ENCODE results near the gene RBM4. TPM values are rescaled to one million over a fixed set of nuclear protein-coding genes. Genes with fewer than 3 reads are reported as not detected.

The RBM4 gene
- total and polyA plus RNA-seq, 2 of the 13 experiments (the other 11 are each of a cell fraction or from before 2014, with no cell fraction given), result 126 to 136 TPM

DNA sequence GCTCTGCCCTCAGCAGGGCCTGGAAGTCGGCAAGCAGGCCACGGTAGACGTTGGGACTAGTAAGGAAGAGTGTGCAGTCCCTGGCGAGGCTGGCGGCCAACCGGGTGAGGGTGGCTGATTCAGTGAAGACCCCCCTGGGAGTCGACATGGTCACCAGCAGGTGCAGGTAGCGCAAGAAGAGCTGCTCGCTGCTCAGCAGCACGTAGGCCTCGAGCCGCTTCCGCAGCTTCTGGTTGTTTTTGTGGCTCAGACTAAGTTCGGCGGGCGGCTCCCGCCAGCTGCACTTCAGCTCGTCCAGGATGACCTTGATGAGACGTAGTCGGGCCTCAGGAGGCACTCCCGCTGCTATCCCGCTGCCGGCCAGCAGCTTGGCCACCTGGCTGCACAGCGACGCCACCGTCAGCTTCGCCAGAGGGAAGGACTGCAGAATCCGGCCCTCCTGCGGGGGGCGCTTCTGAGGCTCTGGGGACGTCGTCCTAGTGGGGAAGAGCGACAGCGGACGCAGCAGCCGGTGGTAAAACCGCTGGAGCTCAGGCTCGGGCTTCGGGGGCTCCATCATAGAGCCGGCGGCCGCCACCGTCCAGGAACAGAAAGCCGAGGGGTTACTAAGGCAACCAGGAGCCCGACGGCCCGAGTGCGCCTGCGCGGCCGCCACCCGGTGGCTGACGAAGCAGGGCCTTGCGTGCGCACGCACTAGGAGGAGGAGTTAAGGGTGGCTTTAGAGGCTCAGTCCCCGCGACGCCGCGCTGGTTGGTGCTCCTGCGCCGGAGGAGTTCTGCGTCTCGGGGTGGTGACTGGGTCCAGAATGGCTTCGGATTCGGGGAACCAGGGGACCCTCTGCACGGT lies 45.8 kb upstream of the RBM4 start, which contains the start of the genes CCDC87 and CCS (continued):
- TF ChIP-seq ZNF501 (CRISPR knock-in tag; IDR thresholded peaks at IDR 0.05) (peak; percentile 95), ZNF274 (CRISPR knock-in tag; IDR thresholded peaks at IDR 0.05) (0 out of 2 replicates have a peak, but pooled peaks have one; percentile 11), ZNF547 (CRISPR knock-in tag; IDR thresholded peaks at IDR 0.05) (peak; percentile 60), ZBTB21 (CRISPR knock-in tag; IDR thresholded peaks at IDR 0.05) (no peak; the same call in 1 of the 2 replicates), IRX3 (CRISPR knock-in tag; IDR thresholded peaks at IDR 0.05; ENCODE audit: borderline replicate concordance, low read depth) (0 out of 2 replicates have a peak, but pooled peaks have one; percentile 85), SNAPC2 (CRISPR knock-in tag; IDR thresholded peaks at IDR 0.05) (peak; percentile 59; the same call in 1 of the 2 replicates), IRF2 (CRISPR knock-in tag; IDR thresholded peaks at IDR 0.05) (peak; percentile 75), ZNF598 (CRISPR knock-in tag; IDR thresholded peaks at IDR 0.05; ENCODE audit: borderline replicate concordance) (peak; percentile 70; the same call in 1 of the 2 replicates), ZNF839 (CRISPR knock-in tag; IDR thresholded peaks at IDR 0.05; ENCODE audit: borderline replicate concordance) (no peak), ARHGAP35 (CRISPR knock-in tag; IDR thresholded peaks at IDR 0.05; ENCODE audit: borderline replicate concordance) (peak; percentile 58; the same call in 1 of the 2 replicates), ZNF563 (CRISPR knock-in tag; IDR thresholded peaks at IDR 0.05) (peak; percentile 95), NAIF1 (CRISPR knock-in tag; IDR thresholded peaks at IDR 0.05; ENCODE audit: borderline replicate concordance) (peak; percentile 80; the same call in 1 of the 2 replicates), SPEN (CRISPR knock-in tag; IDR thresholded peaks at IDR 0.05; ENCODE audit: low read depth) (peak; percentile 59; the same call in 1 of the 2 replicates), RFX1 (IDR thresholded peaks at IDR 0.05) (peak; percentile 91), MBD4 (IDR thresholded peaks at IDR 0.05; ENCODE audit: borderline replicate concordance, low read length) (no peak), ZNF367 (CRISPR knock-in tag; IDR thresholded peaks at IDR 0.05; ENCODE audit: borderline replicate concordance) (no peak), JUN (CRISPR knock-in tag; IDR thresholded peaks at IDR 0.05) (0 out of 2 replicates have a peak, but pooled peaks have one; percentile 13), ZNF7 (CRISPR knock-in tag; IDR thresholded peaks at IDR 0.05) (no peak), EZH2 (conservative IDR thresholded peaks at IDR 0.05; ENCODE audit: low read depth, low read length) (no peak), FOXK2 (IDR thresholded peaks at IDR 0.05) (no peak), ETV6 (CRISPR knock-in tag; conservative IDR thresholded peaks at IDR 0.05) (no peak; the same call in 1 of the 2 replicates)
- TF ChIP-seq, protein P1, sequence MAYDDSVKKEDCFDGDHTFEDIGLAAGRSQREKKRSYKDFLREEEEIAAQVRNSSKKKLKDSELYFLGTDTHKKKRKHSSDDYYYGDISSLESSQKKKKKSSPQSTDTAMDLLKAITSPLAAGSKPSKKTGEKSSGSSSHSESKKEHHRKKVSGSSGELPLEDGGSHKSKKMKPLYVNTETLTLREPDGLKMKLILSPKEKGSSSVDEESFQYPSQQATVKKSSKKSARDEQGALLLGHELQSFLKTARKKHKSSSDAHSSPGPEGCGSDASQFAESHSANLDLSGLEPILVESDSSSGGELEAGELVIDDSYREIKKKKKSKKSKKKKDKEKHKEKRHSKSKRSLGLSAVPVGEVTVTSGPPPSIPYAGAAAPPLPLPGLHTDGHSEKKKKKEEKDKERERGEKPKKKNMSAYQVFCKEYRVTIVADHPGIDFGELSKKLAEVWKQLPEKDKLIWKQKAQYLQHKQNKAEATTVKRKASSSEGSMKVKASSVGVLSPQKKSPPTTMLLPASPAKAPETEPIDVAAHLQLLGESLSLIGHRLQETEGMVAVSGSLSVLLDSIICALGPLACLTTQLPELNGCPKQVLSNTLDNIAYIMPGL (CRISPR knock-in tag; IDR thresholded peaks at IDR 0.05; ENCODE audit: borderline replicate concordance in 1 of 2, low read depth in 1 of 2), result peak; percentile 84 to 90
- TF ChIP-seq, protein P2, sequence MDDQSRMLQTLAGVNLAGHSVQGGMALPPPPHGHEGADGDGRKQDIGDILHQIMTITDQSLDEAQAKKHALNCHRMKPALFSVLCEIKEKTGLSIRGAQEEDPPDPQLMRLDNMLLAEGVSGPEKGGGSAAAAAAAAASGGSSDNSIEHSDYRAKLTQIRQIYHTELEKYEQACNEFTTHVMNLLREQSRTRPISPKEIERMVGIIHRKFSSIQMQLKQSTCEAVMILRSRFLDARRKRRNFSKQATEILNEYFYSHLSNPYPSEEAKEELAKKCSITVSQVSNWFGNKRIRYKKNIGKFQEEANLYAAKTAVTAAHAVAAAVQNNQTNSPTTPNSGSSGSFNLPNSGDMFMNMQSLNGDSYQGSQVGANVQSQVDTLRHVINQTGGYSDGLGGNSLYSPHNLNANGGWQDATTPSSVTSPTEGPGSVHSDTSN (CRISPR knock-in tag; IDR thresholded peaks at IDR 0.05; ENCODE audit: borderline replicate concordance), result 0 out of 2 replicates have a peak, but pooled peaks have one; percentile 18
- TF ChIP-seq, protein P3, sequence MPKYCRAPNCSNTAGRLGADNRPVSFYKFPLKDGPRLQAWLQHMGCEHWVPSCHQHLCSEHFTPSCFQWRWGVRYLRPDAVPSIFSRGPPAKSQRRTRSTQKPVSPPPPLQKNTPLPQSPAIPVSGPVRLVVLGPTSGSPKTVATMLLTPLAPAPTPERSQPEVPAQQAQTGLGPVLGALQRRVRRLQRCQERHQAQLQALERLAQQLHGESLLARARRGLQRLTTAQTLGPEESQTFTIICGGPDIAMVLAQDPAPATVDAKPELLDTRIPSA (CRISPR knock-in tag; IDR thresholded peaks at IDR 0.05; ENCODE audit: borderline replicate concordance), result 0 out of 2 replicates have a peak, but pooled peaks have one; percentile 40
- TF ChIP-seq, protein P4, sequence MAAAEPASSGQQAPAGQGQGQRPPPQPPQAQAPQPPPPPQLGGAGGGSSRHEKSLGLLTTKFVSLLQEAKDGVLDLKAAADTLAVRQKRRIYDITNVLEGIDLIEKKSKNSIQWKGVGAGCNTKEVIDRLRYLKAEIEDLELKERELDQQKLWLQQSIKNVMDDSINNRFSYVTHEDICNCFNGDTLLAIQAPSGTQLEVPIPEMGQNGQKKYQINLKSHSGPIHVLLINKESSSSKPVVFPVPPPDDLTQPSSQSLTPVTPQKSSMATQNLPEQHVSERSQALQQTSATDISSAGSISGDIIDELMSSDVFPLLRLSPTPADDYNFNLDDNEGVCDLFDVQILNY (CRISPR knock-in tag; conservative IDR thresholded peaks at IDR 0.05), result 0 out of 2 replicates have a peak, but pooled peaks have one; percentile 22

Data from HepG2 (cell line).